Mesendoderm (in vitro differentiated cells): Measurements from ENCODE around the gene GMEB2.

Experiments
- DNase-seq: peaks from one replicate; pipeline ENCODE4 v3.0.0; 2013
- H2AK5ac ChIP-seq: 2 replicates; pipeline ENCODE4 v1.6.1; 2013; ENCODE audit warnings: low read length, inconsistent platforms
- H2BK120ac ChIP-seq: 2 replicates; pipeline ENCODE4 v1.6.1; 2013; ENCODE audit warnings: low read depth, mild to moderate bottlenecking, low read length, moderate library complexity, mixed read lengths
- H2BK15ac ChIP-seq: replicated peaks from 2 replicates; pipeline ENCODE4 v1.6.1; 2013; ENCODE audit warnings: low read depth, mild to moderate bottlenecking, moderate library complexity
- H2BK5ac ChIP-seq: 2 replicates; pipeline ENCODE4 v1.6.1; 2013; ENCODE audit warnings: low read length, inconsistent platforms
- H3K18ac ChIP-seq: 2 replicates; pipeline ENCODE4 v1.6.1; 2013; ENCODE audit warnings: mild to moderate bottlenecking, low read length, mixed read lengths
- H3K23ac ChIP-seq: one replicate; pipeline ENCODE4 v1.6.1; 2013; ENCODE audit warnings: low read length
- H3K27ac ChIP-seq: 2 replicates; pipeline ENCODE4 v1.5.1; 2013; ENCODE audit warnings: low read depth, mild to moderate bottlenecking, inconsistent platforms, low read length, moderate library complexity
- H3K27me3 ChIP-seq: 2 replicates; pipeline ENCODE4 v1.6.1; 2013; ENCODE audit warnings: low read length, control low read depth, mild to moderate bottlenecking, inconsistent platforms; ENCODE audit not compliant: insufficient read depth, poor library complexity
- H3K36me3 ChIP-seq: 2 replicates; pipeline ENCODE4 v1.6.1; 2013; ENCODE audit warnings: low read length, inconsistent platforms; ENCODE audit not compliant: control insufficient read depth, insufficient read depth
- H3K4ac ChIP-seq: one replicate; pipeline ENCODE4 v1.6.1; 2013; ENCODE audit warnings: low read depth, mild to moderate bottlenecking, low read length, moderate library complexity
- H3K4me1 ChIP-seq: 2 replicates; pipeline ENCODE4 v1.6.1; 2013; ENCODE audit warnings: low read depth, low read length, inconsistent platforms; ENCODE audit not compliant: control insufficient read depth
- H3K4me2 ChIP-seq: 2 replicates; pipeline ENCODE4 v1.6.1; 2013; ENCODE audit warnings: low read length
- H3K4me3 ChIP-seq: 2 replicates; pipeline ENCODE4 v1.5.1; 2013; ENCODE audit warnings: mild to moderate bottlenecking, low read length
- H3K56ac ChIP-seq: one replicate; pipeline ENCODE4 v1.6.1; 2013; ENCODE audit warnings: low read length
- H3K79me1 ChIP-seq: 2 replicates; pipeline ENCODE4 v1.6.1; 2013; ENCODE audit warnings: low read length, inconsistent platforms
- H3K79me2 ChIP-seq: 2 replicates; pipeline ENCODE4 v1.6.1; 2013; ENCODE audit warnings: mild to moderate bottlenecking, low read length; ENCODE audit not compliant: control insufficient read depth, insufficient read depth
- H3K9ac ChIP-seq: 2 replicates; pipeline ENCODE4 v1.6.1; 2013; ENCODE audit warnings: low read length, inconsistent platforms
- H4K5ac ChIP-seq: one replicate; pipeline ENCODE4 v1.6.1; 2013; ENCODE audit warnings: low read length
- H4K8ac ChIP-seq: one replicate; pipeline ENCODE4 v1.6.1; 2013; ENCODE audit warnings: low read depth, mild to moderate bottlenecking, control low read depth, low read length, moderate library complexity
- WGBS: extraction: QIAGEN DNeasy Blood & Tissue Kit; methylation state at CpG from one replicate; pipeline ENCODE4 v1.1.7; 2013; ENCODE audit warnings: low lambda C conversion rate, missing lambda C conversion rate; ENCODE audit not compliant: insufficient coverage; ENCODE audit errors: extremely low coverage; 5-methylcytosine and 5-hydroxymethylcytosine counted together

GMEB2 gene

GRCh38 chr20:63663332-63664066, 36.6 kb upstream of the GMEB2 start:
- Histone ChIP-seq H2BK5ac (no peak overlapping the region), H3K56ac (no peak overlapping the region), H3K27me3 (no peaks in the 10 kb centered on the region), H3K79me1 (peaks cover 7% of the 10 kb centered on the region), H3K18ac (no peak overlapping the region), H3K4me1 (peaks cover 2% of the 10 kb centered on the region), H2BK15ac (no peak overlapping the region), H3K4ac (no peak overlapping the region), H3K23ac (no peak overlapping the region), H3K36me3 (peaks cover 2% of the 10 kb centered on the region), H2BK120ac (no peak overlapping the region), H3K27ac (no peak overlapping the region), H4K8ac (no peak overlapping the region), H3K4me3 (no peak overlapping the region), H3K79me2 (no peaks in the 10 kb centered on the region), H3K4me2 (no peak overlapping the region), H4K5ac (no peak overlapping the region), H3K9ac (no peak overlapping the region), H2AK5ac (no peak overlapping the region)
- no CpG with 5 or more reads among the region's 26 CpGs for WGBS
- DNase-seq, result no peak

DNA sequence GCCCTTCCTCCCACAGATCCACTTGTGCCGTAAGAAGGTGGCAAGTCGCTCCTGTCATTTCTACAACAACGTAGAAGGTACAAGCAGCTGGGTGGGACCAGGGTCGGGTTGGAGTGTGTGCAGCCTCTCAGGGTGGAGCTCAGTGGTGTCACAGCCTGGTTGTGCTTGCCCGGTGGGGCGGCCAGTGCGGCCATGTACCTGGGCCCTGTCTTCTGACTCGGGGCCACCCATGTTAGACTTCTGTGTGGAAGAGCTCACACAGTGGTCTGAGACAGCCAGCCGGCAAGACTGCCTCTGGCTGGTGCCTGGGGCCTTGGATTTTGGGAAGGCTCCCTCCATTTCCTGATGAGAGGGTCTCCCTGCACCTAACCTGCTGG, 35.9 kb upstream of the GMEB2 start:
- DNase-seq, result no peak
- Histone ChIP-seq H3K56ac (no peak overlapping the region), H2BK15ac (no peak overlapping the region), H2BK5ac (no peak overlapping the region), H3K27me3 (no peaks in the 10 kb centered on the region), H3K4ac (no peak overlapping the region), H4K5ac (no peak overlapping the region), H4K8ac (no peak overlapping the region), H3K4me2 (no peak overlapping the region), H3K9ac (no peak overlapping the region), H3K18ac (no peak overlapping the region), H3K79me2 (no peaks in the 10 kb centered on the region), H3K79me1 (peaks cover 7% of the 10 kb centered on the region), H2AK5ac (no peak overlapping the region), H3K23ac (no peak overlapping the region), H2BK120ac (no peak overlapping the region), H3K4me3 (no peak overlapping the region), H3K4me1 (peaks cover 2% of the 10 kb centered on the region), H3K27ac (no peak overlapping the region), H3K36me3 (peaks cover 2% of the 10 kb centered on the region)
- WGBS, result no CpG with 5 or more reads among the region's 9 CpGs

DNA sequence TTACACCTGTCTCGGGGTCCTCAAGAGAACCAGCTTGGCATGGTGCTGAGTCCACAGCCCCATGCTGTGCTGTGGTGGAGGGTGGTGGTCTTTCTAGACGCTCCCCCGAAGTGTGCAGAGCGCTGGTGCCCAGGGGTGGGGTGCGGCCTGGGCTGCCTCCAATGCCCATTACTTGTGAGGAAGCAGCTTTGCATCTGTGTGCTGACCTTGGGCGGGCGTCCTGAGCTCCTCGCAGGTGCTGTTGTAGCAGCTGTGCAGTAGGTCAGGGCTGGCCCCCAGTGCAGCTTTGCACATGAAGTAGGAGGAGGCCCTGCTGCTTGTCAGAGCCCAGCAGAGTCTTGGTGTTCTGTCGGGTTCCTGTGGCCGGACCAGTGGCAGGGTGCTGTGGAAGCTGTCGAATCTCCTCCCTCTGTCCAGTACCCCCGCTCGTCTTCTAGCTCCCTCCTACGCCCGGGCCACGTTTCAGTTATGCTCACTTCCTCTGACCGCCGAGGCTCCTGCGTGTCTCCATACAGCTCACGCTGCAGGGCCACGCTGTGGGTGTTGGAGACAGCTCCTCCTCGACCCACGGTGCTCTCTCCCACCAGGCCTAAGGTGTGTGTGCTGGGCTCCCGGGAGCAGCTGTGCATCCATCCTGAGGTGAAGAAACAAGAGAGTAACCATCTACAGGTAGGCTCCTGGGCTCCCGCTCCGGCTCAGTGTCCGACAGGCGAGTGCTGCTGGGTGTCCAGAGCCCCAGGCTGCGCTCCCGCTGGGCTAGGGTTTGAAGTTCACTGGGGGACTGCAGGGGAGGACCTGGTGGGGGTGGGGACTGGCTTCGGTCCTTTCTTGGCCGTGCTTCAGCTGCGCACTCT, 35.3 kb upstream of the GMEB2 start:
- Histone ChIP-seq H3K4me3 (no peak overlapping the region), H4K5ac (no peak overlapping the region), H3K4ac (no peak overlapping the region), H3K23ac (no peak overlapping the region), H3K79me2 (no peaks in the 10 kb centered on the region), H3K27me3 (no peaks in the 10 kb centered on the region), H3K9ac (no peak overlapping the region), H3K4me1 (peaks cover 2% of the 10 kb centered on the region), H2BK5ac (no peak overlapping the region), H3K4me2 (no peak overlapping the region), H3K18ac (no peak overlapping the region), H4K8ac (no peak overlapping the region), H3K56ac (no peak overlapping the region), H2BK120ac (no peak overlapping the region), H2BK15ac (no peak overlapping the region), H3K27ac (no peak overlapping the region), H3K79me1 (peaks cover 7% of the 10 kb centered on the region), H2AK5ac (no peak overlapping the region), H3K36me3 (peaks cover 2% of the 10 kb centered on the region)
- no CpG with 5 or more reads among the region's 33 CpGs for WGBS
- DNase-seq, result no peak

GRCh38 chr20:63661108-63661507, 34.2 kb upstream of the GMEB2 start:
- Histone ChIP-seq H3K9ac (no peak overlapping the region), H2BK5ac (no peak overlapping the region), H3K27me3 (no peaks in the 10 kb centered on the region), H3K56ac (no peak overlapping the region), H2AK5ac (no peak overlapping the region), H4K5ac (no peak overlapping the region), H2BK15ac (no peak overlapping the region), H3K79me2 (no peaks in the 10 kb centered on the region), H3K36me3 (peaks cover 2% of the 10 kb centered on the region), H3K4ac (no peak overlapping the region), H3K23ac (no peak overlapping the region), H3K4me3 (no peak overlapping the region), H2BK120ac (no peak overlapping the region), H3K79me1 (peaks cover 7% of the 10 kb centered on the region), H3K4me2 (no peak overlapping the region), H3K4me1 (peaks cover 2% of the 10 kb centered on the region), H3K27ac (no peak overlapping the region), H3K18ac (no peak overlapping the region), H4K8ac (no peak overlapping the region)
- no peak for DNase-seq
- WGBS, result no CpG with 5 or more reads among the region's 22 CpGs

GRCh38 chr20:63660622-63661021, 33.7 kb upstream of the GMEB2 start:
- no peak overlapping the region for H2BK120ac ChIP-seq
- H3K4me1 ChIP-seq, result peaks cover 2% of the 10 kb centered on the region
- no peak for DNase-seq
- H3K9ac ChIP-seq, result no peak overlapping the region
- no peaks in the 10 kb centered on the region for H3K79me2 ChIP-seq
- peaks cover 2% of the 10 kb centered on the region for H3K36me3 ChIP-seq
- WGBS, result no CpG with 5 or more reads among the region's 8 CpGs
- H3K79me1 ChIP-seq, result peaks cover 7% of the 10 kb centered on the region
- no peak overlapping the region for H3K4me3 ChIP-seq
- no peak overlapping the region for H3K23ac ChIP-seq
- H3K4ac ChIP-seq, result no peak overlapping the region
- no peak overlapping the region for H3K4me2 ChIP-seq
- H3K18ac ChIP-seq, result no peak overlapping the region
- H3K27ac ChIP-seq, result no peak overlapping the region
- no peak overlapping the region for H4K8ac ChIP-seq
- H4K5ac ChIP-seq, result no peak overlapping the region
- H3K56ac ChIP-seq, result no peak overlapping the region
- H2BK5ac ChIP-seq, result no peak overlapping the region
- no peak overlapping the region for H2BK15ac ChIP-seq
- no peak overlapping the region for H2AK5ac ChIP-seq
- H3K27me3 ChIP-seq, result no peaks in the 10 kb centered on the region
